Stimulated activated CD8-positive, alpha-beta memory T cell treated with anti-CD3 and anti-CD28 coated beads, Interleukin-15, amount 100 ng/mL, for 1 hour (primary cell): ENCODE data around the gene BMX.

Experiments
- DNase-seq: peaks from one replicate; pipeline ENCODE4 v3.0.0-alpha.2; 2020; ENCODE audit warnings: low read depth

BMX gene

DNA sequence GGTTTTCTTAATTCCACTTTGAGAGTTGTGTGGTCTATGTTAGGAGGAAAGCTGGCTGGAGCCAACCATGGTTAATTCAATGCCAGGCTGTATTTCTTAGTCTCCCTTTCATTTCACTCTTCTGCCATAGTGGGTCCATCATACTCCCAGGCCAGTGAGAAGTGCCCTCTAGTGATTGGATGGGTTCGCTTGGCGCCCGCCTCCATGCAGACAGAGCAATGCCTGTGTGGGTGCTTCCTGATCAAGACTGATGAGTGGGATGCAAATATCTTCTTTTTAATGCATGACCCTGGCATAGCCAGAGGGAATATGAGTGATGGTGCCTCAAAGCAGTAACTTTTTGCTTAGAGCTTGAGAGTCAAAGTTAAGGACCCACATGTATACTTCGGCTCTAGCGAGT lies 6.4 kb downstream of the BMX start:
- DNase-seq = no peak

- no peak for DNase-seq
Observed at GRCh38 chrX:15509845-15510244, 9.2 kb downstream of the BMX start.

DNA sequence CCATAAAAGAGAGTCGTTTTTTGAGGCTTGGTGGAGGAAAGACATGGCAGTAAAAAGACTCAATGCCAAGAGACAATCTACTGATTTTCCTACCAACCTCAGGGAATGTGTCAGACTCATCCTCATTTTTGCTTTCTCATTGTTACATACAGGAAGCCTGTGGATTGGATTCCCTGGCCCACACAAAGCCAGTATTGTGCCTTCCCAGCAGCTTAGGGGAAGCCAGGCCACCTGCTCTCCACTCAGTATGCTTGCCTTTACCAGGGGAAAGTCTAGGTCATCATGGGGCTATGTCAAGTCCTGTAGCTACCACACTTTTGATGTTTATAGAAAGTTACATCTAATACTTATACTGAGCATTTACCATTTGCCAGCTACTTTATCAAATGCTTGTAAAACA lies 11.0 kb downstream of the BMX start:
- DNase-seq = no peak

GRCh38 chrX:15512401-15512965 lies 11.9 kb downstream of the BMX start:
- DNase-seq = no peak

GRCh38 chrX:15514279-15514678 lies 13.7 kb downstream of the BMX start:
- DNase-seq = no peak

- no peak for DNase-seq
Observed at GRCh38 chrX:15515931-15516330, 15.3 kb downstream of the BMX start.

DNA sequence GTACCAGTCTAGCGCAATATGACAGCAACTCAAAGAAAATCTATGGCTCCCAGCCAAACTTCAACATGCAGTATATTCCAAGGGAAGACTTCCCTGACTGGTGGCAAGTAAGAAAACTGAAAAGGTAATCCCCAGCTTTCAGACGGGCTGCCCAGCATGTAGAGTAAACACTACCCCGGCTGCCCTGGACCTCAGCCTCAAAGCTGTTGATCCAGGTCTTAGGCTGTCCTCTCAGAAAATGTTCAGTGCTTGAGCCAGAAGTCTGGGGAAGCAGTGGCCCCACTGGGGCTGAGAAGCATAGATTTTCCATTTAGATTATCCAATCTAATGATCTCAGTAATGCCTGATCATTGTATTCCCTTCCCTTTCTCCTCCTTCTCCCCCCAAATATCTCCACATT lies 21.9 kb downstream of the BMX start:
- no peak for DNase-seq

DNA sequence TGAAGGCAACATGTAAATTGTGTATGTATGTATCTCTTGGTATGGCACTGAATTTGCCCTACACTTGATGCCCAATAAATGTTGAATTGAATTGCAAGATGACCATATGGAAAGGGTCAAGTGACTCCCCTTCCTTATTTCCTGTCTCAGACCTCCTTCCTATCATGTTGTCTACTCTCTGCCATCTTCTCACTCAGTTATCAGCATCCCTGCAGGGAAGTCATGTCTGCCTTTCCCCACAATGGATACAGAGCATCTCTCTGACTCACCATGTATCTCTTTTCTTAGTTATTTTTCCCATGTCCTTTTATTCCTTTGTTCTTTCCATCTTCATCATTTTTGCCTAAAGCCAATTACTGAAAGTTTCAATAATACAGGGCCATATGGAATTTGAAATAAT lies 22.5 kb downstream of the BMX start:
- no peak for DNase-seq

DNA sequence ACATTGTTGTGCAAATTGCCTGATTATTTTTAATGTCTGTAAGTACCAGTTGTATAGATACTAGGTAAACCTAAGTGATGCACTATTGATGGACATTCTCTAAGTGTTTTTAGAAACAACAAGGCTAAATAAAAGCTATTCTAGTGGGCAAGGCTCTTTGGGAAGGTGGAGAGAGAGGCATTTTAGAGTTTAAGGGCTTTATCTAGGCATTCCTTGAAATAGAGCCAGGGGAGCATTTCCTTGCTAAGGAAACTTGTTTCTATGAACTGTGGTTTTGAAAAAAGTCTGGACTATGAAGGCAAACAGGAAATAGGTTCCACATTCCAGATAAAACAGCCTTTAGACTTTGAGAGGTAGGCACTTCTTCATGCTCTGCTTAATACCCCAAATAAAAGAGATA lies 23.8 kb downstream of the BMX start:
- DNase-seq = no peak

DNA sequence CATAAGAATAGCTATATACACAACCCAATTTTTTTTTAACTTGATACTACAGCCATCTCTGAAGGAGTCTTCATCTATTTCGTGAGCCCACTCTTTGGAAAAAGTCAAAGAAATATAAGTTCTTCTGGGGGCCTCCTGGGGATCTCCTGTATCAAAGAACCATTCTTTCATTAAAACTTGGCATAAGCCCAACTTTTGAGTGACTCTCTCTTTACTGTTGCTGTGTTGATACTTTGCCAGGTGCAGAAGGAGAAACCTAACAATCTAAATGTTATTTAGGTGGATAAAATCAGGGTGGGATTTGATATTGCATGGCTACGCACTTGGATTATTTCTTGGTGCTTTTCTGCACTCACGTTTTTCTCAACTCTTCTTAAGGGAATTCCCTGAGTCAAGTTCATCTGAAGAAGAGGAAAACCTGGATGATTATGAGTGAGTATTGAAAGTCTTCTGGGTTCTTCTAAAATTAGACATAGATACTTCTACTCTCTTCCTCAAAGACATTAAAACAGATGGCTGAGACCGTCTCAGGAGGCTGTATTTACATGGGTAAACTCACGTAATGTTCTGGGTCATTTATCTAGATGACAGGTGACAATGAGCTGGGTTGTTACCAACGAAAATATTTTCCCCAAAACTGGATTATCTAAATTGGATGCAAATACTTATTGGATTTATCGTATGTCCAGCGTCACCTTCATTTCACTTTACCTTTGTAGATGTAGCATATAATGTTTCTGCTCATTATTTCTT lies 25.2 kb downstream of the BMX start:
- DNase-seq = no peak

DNA sequence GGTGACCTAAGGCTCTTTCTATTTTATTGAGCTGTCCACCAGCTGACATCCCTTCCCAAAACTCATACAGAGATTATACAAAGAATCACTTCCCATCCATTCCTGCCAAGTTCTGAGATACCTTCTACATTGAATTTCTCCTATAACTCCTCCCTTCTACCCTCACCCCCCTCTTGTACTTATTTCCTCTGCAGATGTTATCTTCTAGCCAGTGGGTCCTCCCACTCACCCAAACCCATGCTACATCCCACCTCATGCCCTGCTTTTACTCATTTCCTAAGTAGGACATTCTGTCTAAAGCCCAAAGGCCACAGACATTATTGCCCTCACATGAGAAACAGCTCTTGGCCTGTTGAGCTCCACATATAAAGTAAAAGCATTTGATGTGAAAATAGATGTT lies 28.6 kb downstream of the BMX start:
- no peak for DNase-seq

DNA sequence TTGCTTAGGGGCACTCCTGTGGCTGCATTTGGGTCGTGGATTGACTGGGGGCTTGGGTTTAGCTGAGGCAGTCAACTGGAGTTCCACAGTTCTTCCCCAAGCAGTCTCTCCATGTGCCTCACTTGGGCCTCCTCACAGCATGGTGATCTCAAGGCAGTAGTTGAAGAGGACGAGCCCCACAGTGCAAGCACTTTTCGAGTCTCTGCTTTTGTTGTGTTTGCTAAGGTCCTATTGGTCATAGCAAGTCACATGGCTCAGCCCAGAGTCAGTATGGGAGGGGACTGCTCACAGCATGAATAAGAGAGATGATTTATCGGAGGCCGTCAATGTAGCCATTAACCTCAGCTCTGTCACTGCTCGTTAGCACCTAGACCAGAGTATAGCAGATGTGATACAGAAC lies 29.7 kb downstream of the BMX start:
- DNase-seq = no peak

DNA sequence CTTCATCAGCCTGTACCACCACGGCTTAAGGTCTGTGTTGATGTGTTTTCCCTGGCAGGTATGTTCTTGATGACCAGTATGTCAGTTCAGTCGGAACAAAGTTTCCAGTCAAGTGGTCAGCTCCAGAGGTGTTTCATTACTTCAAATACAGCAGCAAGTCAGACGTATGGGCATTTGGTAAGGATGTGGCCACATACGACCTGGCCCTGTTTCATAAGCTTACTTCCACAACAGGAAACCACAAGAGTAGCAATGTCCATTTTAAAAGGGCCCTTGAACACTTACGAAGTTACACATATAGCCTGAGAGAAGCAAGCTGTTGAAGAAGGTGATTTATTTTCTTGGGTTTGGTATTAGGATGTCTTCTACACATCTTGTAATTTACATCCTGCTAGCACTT lies 46.1 kb downstream of the BMX start:
- DNase-seq = no peak

DNA sequence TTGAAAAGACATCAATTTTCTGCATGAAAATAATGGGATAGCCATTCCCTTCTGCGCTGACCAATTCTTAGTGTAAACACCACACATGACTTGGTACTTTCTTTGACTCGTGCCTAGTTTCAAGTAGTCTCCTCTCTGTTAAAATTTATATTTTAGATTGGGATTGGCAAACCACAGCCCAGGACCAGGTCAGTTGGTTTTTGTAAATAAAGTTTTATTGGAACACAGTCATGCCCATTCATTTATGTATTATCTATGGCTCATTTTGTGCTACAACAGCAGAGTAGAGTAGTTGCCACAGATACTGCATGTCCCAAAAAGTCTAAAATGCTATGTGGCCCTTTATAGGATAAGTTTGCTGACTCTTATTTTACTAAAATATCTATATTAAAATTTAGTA lies 46.7 kb downstream of the BMX start:
- DNase-seq = no peak

DNA sequence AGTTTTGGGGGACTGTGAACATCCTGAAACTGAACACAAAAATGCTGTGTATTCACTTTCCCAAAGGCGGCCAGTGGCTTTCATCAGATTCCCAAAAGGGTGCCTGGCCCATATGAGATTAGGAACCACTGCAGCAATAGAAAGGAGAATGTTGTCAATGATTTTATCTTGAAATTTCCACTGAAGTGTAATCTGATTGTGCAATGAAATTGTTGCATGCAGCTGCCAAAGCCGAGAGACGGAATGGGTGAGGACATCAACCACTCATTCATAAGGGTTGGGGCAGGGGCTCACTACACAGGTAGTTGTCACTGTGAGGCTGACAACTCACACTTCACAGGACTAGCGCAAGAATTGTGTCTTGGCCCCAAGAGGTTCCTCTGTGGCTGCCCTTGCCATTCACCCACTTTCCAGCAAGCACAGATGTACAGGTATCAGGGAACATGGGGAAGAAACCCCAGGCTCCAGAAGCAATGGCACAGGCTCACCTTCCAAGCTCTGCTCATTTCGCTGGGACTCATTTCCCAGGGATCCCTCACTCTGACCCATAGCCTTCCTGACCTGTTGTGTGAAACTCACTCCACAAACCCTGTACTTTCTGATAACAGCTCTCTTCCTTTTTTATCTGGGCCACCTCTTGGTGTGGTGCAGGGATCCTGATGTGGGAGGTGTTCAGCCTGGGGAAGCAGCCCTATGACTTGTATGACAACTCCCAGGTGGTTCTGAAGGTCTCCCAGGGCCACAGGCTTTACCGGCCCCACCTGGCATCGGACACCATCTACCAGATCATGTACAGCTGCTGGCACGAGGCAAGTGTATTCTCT lies 48.8 kb downstream of the BMX start:
- DNase-seq = no peak

GRCh38 chrX:15559227-15559626 lies 58.6 kb downstream of the BMX start:
- DNase-seq = no peak

DNA sequence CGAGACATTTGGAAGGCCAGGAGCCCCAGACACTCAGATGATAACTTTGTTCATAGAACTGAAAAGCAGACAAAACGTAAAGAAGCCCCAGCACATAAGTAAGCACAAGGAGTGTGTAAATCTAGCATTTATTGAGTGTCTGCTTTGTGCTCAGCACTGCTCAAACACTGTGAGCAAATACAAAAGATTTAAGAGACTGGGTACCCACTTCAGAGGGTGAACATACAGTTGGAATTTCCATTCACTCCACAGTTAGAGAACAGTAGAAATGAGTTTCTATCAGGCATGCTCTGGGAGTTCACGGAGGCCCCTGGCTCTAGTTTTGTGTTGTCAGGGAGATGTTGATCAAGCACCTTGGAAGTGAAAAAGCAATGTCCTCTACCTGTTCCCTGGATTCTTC lies 60.3 kb downstream of the BMX start:
- no peak for DNase-seq

- DNase-seq = no peak
Observed at GRCh38 chrX:15563056-15563455, 62.4 kb downstream of the BMX start.

DNA sequence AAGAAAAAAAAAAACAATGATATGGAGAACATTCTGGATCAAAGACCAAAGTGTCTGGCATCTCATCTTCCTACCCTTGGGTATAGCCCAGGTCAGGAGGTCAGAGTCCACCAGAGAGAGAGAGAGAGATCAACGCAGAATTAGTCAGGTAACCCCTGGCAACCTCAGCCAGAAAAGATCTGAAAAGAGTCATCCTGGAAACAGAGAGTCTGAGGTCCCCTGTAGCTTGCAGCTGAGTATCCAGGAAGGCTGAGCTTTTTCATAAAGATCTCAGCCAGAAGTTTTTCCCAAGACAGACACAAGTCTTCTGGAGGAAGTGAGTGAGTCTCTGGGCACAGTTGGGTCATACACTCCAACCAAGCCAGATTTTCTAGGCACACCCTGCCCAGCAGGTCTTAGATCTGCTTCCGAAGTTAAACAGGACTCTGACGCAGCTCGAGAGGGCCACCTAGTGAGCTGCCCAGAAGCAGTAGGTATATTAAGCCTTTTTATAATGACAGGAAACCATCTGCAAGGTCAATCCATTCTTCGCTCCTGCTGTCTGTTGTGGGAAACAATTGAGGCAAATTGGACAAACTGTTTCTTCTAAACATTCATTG lies 64.5 kb downstream of the BMX start:
- no peak for DNase-seq

- DNase-seq = no peak
Observed at GRCh38 chrX:15566244-15566643, 65.6 kb downstream of the BMX start.

- DNase-seq = no peak
Observed at GRCh38 chrX:15567267-15567666, 66.7 kb downstream of the BMX start.

GRCh38 chrX:15567886-15568616 lies 67.4 kb downstream of the BMX start:
- DNase-seq = no peak
